ENCODE measurements around the gene XKR7.

GRCh38 chr20:31963889-31964288 is 4.1 kb upstream of the XKR7 start:
- no peak for TF ChIP-seq POLR2A (IDR thresholded peaks at IDR 0.05)
- TF ChIP-seq, protein P1, sequence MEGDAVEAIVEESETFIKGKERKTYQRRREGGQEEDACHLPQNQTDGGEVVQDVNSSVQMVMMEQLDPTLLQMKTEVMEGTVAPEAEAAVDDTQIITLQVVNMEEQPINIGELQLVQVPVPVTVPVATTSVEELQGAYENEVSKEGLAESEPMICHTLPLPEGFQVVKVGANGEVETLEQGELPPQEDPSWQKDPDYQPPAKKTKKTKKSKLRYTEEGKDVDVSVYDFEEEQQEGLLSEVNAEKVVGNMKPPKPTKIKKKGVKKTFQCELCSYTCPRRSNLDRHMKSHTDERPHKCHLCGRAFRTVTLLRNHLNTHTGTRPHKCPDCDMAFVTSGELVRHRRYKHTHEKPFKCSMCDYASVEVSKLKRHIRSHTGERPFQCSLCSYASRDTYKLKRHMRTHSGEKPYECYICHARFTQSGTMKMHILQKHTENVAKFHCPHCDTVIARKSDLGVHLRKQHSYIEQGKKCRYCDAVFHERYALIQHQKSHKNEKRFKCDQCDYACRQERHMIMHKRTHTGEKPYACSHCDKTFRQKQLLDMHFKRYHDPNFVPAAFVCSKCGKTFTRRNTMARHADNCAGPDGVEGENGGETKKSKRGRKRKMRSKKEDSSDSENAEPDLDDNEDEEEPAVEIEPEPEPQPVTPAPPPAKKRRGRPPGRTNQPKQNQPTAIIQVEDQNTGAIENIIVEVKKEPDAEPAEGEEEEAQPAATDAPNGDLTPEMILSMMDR (IDR thresholded peaks at IDR 0.05): no peak

Data from esophagus squamous epithelium (tissue), 4 donors.